BJ (cell line): Measurements from ENCODE around the gene NOL3. TPM values are rescaled to one million over a fixed set of nuclear protein-coding genes. Genes with fewer than 3 reads are reported as not detected.

Experiments used
- CTCF ChIA-PET: fragments of 350-600 bp; formaldehyde crosslinking; extraction: SDS; loops from one replicate; lab custom pipeline; 2021; ENCODE audit warnings: antibody characterized with exemption, inconsistent platforms; lab: Yijun Ruan, JAX
- POLR2A ChIA-PET: fragments of 300-600 bp; sonication (Branson Sonifier 250); formaldehyde crosslinking; extraction: SDS; loops from one replicate; lab custom pipeline; 2021; ENCODE audit warnings: antibody characterized with exemption; lab: Charles Lee
- DNase-seq: peaks from one replicate; pipeline ENCODE4 v3.0.0-alpha.2; 2011; ENCODE audit warnings: low read depth
- H3K27me3 ChIP-seq: 2 replicates; pipeline ENCODE4 v1.6.0; 2011; ENCODE audit warnings: low read length; ENCODE audit not compliant: control insufficient read depth, insufficient read depth
- H3K36me3 ChIP-seq: 2 replicates; pipeline ENCODE4 v1.5.1; 2011; ENCODE audit warnings: low read length; ENCODE audit not compliant: control insufficient read depth, insufficient read depth
- H3K4me3 ChIP-seq: 2 replicates; pipeline ENCODE4 v1.5.1; 2011; ENCODE audit warnings: low read depth, mild to moderate bottlenecking, control low read depth, low read length
- polyA plus RNA-seq: library from polyadenylated mRNA; depleted of rRNA; stranded (reverse); fragments of >200 nt; gene quantifications from 2 replicates; pipeline ENCODE4 v1.2.3, GENCODE V29; 2011
- TF ChIP-seq, protein P1 (sequence below): IDR thresholded peaks from 2 replicates; pipeline ENCODE4 v1.5.1; 2011; ENCODE audit warnings: low read depth, mild to moderate bottlenecking, control low read depth, inconsistent platforms, low read length, moderate library complexity; ENCODE audit not compliant: insufficient read depth

NOL3 gene
- polyA plus RNA-seq, 1 experiment: 14.7 TPM

DNA sequence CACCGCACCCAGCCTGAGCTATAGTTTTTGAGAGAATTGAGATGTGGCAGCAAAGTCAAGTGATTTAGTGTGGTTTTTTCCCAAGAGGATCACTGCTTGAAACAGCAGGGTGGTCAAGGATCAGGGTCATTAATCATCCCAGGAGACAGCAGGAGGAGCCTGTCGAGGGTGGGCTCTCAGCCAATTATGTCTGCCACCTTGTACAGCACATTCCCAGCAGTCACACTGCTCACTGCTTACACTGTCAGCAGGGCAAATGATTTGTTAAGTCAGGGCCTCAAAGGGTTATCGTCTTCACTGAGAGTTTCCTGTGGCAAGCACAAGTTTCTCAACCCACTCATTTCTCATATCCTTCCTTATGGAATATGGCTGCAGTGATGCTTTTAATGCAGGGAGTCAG is 32.7 kb upstream of the NOL3 start:
- H3K4me3 ChIP-seq: no peak overlapping the region
- CTCF ChIA-PET: interaction anchor here (0.7 kb wide), 1 partner anchor 9 kb away, joined by 4 read pairs; no protein-coding TSS in a partner anchor
- peaks cover 36% of the 10 kb centered on the region for H3K36me3 ChIP-seq
- POLR2A ChIA-PET: no interaction called here
- TF ChIP-seq, protein P1, sequence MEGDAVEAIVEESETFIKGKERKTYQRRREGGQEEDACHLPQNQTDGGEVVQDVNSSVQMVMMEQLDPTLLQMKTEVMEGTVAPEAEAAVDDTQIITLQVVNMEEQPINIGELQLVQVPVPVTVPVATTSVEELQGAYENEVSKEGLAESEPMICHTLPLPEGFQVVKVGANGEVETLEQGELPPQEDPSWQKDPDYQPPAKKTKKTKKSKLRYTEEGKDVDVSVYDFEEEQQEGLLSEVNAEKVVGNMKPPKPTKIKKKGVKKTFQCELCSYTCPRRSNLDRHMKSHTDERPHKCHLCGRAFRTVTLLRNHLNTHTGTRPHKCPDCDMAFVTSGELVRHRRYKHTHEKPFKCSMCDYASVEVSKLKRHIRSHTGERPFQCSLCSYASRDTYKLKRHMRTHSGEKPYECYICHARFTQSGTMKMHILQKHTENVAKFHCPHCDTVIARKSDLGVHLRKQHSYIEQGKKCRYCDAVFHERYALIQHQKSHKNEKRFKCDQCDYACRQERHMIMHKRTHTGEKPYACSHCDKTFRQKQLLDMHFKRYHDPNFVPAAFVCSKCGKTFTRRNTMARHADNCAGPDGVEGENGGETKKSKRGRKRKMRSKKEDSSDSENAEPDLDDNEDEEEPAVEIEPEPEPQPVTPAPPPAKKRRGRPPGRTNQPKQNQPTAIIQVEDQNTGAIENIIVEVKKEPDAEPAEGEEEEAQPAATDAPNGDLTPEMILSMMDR: no peak
- H3K27me3 ChIP-seq: no peaks in the 10 kb centered on the region
- DNase-seq: no peak

DNA sequence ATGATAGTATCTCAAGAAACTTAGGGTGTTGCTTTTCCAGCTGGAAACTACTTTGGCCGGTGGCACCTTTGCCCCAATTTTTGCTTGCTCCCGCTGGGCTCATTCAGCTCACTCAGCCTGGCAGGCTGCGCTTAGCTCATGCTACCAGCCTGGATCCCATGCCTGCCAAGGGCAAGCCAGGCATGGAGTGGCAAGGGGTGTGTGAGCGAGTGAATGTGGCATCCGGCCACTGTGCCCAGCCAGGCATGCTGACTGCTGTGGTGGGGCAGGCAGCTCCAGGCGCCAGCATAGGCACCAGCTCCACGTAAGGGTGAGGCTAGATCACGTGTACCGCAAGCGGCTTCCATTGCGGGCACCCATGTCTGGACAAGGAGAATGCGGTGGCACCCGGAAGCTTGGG is 28.9 kb upstream of the NOL3 start:
- Histone ChIP-seq H3K36me3 (peaks cover 32% of the 10 kb centered on the region), H3K4me3 (no peak overlapping the region), H3K27me3 (no peaks in the 10 kb centered on the region)
- ChIA-PET CTCF (interaction anchor here (0.6 to 3.3 kb wide), 5 partner anchors 8 to 165 kb away, joined by 3 to 21 read pairs (median 3); partner anchors contain the start of genes FBXL8 and TRADD), POLR2A (no interaction called here)
- TF ChIP-seq, protein P1: no peak
- DNase-seq: no peak

DNA sequence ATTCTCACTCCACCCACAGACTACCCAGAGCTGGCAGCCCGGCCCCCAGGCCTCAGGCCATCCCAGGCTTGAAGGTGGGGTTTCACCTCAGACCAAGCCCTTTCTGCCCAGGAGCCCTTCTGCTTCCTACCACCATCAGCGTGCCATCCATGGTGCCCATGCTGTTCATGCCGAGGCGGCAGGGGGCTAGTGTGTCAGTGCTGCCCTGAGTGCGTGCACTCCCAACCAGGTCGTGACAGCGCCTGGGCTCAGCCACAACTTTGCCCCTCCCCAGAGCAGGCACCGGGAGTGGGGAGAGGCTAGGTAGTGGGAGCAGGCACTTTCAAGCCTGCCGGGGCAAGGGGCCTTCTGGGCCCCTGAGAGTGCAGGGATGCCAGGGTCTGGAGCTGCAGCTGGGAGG is 28.0 kb upstream of the NOL3 start:
- TF ChIP-seq, protein P1: no peak
- ChIA-PET CTCF (interaction anchor here (0.6 to 1.5 kb wide), 3 partner anchors 18 to 166 kb away, joined by 3 to 4 read pairs (median 3); partner anchors contain the start of genes FBXL8 and TRADD), POLR2A (no interaction called here)
- Histone ChIP-seq H3K4me3 (no peak overlapping the region), H3K36me3 (peaks cover 33% of the 10 kb centered on the region), H3K27me3 (no peaks in the 10 kb centered on the region)
- DNase-seq: no peak

DNA sequence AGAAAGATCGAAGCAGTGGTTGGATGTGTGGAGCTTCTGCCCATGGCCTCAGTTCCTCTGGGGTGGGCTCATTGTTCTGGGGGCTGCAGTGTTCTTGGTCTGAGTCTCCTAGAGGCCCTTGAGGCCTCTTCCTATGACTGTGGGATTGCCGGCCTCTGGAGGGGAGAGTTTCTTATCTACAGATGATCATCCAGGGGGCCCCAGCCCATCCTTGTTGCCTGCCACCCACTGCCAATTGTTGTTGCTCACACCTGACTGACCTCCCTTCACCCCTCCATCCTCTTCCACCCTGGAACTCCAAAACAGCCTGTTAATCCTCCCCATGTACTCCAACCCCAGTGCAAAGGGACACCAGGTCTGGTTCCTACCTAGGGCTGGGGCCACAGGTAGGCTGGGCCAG is 25.4 kb upstream of the NOL3 start:
- DNase-seq: no peak
- POLR2A ChIA-PET: no interaction called here
- Histone ChIP-seq H3K27me3 (no peaks in the 10 kb centered on the region), H3K4me3 (no peak overlapping the region), H3K36me3 (peaks cover 40% of the 10 kb centered on the region)
- CTCF ChIA-PET: interaction anchor here (1.2 to 3.2 kb wide), 3 partner anchors 10 to 127 kb away, joined by 3 to 14 read pairs (median 12); no protein-coding TSS in a partner anchor
- TF ChIP-seq, protein P1: no peak

DNA sequence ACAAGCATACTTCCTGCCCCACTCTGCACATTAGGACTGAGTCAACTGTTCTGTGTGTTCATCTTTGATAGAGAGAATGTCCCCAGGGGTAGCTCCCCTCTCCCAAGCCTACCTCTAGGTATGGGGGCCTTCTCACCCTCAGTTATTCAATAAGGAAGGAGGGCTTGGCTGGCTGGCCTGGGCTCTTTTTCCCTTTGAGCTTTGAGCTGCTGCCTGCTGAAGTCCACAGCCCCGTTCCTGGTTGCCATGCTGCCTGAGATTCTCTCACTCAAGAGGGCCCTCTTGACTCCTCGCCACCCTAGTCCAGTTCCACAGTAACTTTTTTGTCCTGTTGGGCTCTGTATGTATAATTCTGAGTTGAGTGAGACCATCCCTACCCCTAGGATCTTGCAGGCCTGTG is 24.6 kb upstream of the NOL3 start:
- CTCF ChIA-PET: interaction anchor here (1.2 to 3.2 kb wide), 3 partner anchors 10 to 128 kb away, joined by 3 to 14 read pairs (median 12); no protein-coding TSS in a partner anchor

More for the DNA sequence above, 24.6 kb upstream of the NOL3 start:
- POLR2A ChIA-PET: no interaction called here
- H3K27me3 ChIP-seq: no peaks in the 10 kb centered on the region
- DNase-seq: no peak
- peaks cover 36% of the 10 kb centered on the region for H3K36me3 ChIP-seq
- H3K4me3 ChIP-seq: no peak overlapping the region
- TF ChIP-seq, protein P1: no peak
